ENCODE measurements around the gene DEFB110.

DNA sequence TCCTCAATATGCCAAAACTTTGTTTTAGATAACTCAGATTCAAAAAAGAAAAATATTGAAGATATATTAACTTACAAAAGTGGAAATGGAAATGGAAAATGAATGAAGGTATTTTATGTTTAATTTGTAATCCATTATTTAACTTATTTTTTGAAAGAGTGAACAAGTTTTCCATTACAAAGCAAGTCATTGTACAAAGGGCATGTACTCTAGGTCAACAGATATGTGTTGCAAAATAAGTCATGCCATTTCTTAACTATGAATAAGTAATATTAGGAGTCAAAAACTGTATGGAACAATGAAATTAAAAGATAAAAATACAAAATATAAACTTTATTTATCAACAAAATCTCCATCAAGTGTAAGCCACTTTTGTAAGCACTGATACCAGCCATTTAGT is 26.5 kb downstream of the DEFB110 start:
- TF ChIP-seq CTCF (IDR thresholded peaks at IDR 0.05) (no peak), POLR2AphosphoS5 (IDR thresholded peaks at IDR 0.05; ENCODE audit: insufficient read depth in 1 of 2, low read depth in 1 of 2) (no peak)
